ENCODE measurements around the gene CHEK1.

- TF ChIP-seq CTCF (conservative IDR thresholded peaks at IDR 0.05), result no peak
- TF ChIP-seq ZFX (IDR thresholded peaks at IDR 0.05), result no peak
Observed at GRCh38 chr11:125603207-125603606, 21.8 kb upstream of the CHEK1 start.
